Fibroblast of skin of left biceps (primary cell): ENCODE results near the gene SLC8A2.

Experiments
- DNase-seq, 2 experiments: peaks; one replicate each; pipeline ENCODE4 v3.0.0-alpha.2; 2013; ENCODE audit warnings: low read depth in 2 of 2

SLC8A2 gene

GRCh38 chr19:47471733-47472457 is at the start of gene SLC8A2:
Gene SLC8A2 (minus strand): TSS chr19:47471893. CDS start chr19:47466403, 5,490 bp downstream.
- DNase-seq = peak; percentile 61 to 65

- DNase-seq = no peak
Observed at GRCh38 chr19:47520839-47521238, 49.1 kb upstream of the SLC8A2 start.

DNA sequence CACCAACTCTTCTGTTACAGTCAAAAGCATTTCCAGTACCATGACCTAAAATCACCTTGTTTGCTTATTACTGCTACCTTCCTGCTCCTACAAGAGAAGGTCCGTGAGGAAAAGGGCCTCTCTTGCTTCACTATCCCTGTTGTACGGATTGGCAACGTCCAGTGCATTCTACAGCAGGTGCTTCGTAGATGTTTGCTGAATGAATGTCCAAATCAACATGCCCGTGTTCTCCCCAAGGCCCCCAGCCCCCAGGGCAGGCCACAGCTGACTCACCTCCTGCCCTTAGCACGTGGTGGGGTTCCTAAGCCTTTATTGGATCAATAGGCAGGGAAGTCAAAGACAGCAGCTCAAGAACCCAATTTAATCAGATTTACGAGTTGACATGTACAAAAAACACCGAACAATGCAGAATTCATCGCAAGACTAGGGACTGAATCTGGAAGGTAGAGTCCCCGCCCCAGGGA is 48.7 kb upstream of the SLC8A2 start:
- DNase-seq = no peak

DNA sequence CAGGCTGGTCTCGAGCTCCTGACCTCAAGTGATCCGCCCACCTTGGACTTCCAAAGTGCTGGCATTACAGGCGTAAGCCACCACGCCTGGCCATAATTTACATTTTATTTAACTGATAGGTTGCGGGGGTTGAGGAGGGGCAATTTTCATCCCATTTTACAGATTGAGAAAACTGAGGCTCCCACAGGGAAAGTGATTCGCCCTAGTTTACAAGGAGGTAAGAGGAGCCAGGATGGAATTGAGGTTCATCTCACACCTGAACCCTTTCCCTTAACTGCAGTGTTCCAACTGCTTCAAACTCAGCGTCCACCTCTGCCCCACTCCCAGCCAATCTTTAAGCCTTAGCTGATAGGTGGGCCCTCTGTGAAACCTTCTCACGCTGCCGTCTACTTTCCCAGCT is 47.2 kb upstream of the SLC8A2 start:
- DNase-seq = no peak

- DNase-seq = no peak
Observed at GRCh38 chr19:47518139-47518538, 46.4 kb upstream of the SLC8A2 start.

- peak; percentile 100 for DNase-seq
Observed at GRCh38 chr19:47514869-47515588, 43.3 kb upstream of the SLC8A2 start, which contains the start of gene NAPA. Gene NAPA (minus strand): TSS chr19:47515063. CDS start chr19:47514940, 123 bp downstream.

DNA sequence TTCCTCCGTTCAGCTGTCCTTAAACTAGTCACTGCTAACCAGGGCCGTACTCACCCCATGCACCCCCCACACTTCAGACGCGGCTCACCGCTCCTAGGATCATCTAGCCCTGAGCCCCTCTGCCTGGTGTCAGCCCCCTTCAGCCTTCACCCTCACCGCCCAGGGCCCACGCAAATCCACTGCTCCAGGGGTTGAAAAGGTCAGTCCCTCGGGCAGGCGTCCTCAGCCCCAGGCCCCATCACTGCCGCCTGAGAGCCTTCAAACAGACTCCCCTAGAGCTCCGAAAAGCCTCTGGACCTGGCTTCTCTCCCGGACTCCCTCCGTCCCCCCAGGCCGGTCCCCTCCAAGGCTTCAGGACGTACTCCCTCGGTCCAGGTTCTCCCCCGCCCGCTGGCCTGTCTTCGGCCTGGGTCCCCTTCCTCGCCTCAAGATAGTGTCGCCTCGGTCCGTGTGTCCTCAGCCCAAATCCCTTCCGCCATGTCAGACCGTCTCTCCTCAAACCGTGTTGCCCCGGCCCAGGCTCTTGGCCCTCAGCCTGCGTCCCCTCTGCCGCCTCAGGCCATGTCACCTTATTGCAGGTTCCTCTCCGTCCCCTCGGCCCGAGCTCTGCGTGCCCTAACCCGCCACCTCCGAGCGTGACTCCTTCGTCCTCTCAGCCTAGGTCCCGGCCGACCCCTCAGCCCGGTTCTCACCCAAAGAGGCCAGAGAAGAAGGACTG is 42.6 kb upstream of the SLC8A2 start:
- no peak for DNase-seq

DNA sequence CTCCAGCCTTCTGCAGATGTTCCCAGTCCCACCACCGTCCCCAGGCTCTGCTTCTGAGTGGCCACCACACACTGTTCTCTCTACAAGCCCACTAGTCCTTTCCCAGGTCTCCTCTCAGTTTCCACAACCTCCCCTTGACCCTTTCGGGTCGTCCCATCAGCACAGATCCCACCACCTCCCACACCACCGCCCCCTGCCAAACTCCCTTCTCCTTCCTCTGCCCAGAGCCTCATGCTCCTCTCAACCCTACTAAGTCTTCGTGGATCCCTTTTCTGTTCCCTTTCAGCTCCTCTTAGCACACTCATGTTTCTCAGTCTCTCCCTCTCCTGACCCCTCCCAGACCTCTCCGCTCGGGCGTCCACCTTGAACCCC is 41.2 kb upstream of the SLC8A2 start:
- no peak for DNase-seq

DNA sequence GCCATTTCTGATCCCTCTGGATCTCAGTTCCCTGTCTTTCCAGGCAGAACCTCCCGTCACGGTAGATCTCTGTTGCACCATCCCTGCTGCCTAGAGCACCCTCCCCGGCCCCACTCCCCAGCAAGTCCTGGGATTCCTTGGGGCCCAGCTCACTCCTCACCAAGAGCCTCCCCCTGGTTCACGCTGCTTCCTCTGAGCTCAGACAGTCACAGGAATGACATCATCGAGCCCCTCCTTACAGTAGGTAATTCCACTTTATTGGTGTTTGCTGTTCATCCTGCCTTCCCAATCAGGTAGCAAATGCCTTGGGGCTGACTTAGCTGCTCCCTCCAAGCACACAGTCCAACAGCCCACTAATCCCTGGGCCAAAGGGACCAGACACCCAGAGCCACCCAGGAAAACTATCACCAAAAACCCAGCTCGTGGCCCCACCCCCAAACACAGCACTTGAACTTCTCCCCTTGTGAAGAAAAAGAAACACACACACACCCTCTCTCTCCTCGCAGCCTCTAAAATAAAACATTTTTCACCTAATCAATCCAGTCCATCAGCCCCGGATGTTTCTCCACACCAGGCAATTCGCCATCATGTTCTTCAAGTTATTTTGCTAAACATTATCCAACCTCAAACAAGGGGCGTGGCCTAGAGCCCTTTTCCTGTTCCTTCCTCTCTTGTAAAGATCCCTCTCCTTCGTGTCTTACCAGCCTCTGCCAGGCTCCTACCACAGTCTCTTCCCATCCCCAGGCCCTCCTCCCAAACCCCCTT is 40.7 kb upstream of the SLC8A2 start:
- DNase-seq = no peak

- no peak for DNase-seq
Observed at GRCh38 chr19:47511681-47512080, 40.0 kb upstream of the SLC8A2 start.

- DNase-seq = no peak
Observed at GRCh38 chr19:47511128-47511517, 39.4 kb upstream of the SLC8A2 start.

DNA sequence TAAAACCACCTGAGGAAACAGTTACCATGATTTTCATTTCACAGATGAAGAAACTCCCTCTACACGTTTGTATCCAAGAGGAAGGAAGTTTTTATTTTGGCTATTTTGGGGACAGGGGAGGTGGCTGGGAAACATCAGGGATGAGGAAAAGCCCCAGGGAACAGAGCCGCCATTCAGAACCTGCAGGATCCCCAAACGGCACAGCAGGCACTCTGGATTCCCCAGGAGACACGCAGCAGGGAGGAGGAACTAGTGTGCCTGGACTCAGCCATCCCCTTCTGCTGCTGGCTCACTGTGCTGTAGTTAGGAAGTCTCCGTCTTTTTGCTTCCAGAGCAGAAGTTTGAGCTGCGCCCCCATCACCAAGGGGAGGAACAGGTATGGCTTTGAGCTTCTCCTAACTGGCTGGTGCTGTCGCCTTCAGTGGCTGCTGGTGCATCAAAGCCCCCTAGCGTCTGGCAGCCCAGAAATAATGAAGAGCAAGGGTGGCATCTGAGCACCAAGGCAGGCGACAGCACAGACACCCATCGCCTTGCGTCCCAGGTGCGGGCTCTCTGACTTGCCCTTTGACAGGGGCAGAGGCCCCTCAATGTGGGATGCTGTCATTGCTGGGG is 38.9 kb upstream of the SLC8A2 start:
- no peak for DNase-seq

DNA sequence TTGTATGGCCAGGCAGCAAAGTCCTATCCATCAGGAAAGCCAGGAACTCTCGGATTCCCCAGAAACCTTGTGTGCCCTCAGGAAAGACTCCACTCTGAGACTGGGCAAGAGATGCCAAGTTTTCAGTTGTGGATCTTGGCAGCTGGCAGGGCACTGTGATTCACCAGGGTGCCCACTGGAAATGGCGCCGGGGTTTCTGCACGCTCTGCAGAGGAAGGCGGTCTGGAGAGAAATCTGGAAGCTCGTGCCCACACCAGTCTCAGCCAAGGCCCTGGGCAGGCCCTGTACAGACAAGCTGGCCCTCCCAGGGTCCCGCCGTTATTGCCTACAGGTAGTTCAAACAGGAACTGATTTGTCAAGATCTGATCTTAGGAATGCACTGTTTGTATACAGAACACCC is 38.3 kb upstream of the SLC8A2 start:
- no peak for DNase-seq

- DNase-seq = no peak
Observed at GRCh38 chr19:47509170-47509847, 37.6 kb upstream of the SLC8A2 start.

DNA sequence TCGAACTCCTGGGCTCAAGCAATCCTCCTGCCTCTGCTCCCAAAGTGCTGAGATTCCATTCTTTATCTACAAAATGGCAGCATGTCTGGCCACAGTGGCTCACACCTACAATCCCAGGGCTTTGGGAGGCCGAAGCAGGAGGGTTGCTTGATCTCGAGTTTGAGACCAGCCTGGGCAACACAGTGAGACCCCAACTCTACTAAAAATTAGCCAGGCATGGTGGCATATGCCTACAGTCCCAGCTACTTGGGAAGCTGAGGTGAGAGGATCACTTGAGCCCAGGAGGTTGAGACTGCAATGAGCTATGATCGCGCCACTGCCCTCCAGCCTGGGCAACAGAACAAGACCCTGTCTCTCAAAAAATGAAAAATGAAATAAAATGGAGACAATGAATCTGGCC is 37.0 kb upstream of the SLC8A2 start:
- DNase-seq = no peak

DNA sequence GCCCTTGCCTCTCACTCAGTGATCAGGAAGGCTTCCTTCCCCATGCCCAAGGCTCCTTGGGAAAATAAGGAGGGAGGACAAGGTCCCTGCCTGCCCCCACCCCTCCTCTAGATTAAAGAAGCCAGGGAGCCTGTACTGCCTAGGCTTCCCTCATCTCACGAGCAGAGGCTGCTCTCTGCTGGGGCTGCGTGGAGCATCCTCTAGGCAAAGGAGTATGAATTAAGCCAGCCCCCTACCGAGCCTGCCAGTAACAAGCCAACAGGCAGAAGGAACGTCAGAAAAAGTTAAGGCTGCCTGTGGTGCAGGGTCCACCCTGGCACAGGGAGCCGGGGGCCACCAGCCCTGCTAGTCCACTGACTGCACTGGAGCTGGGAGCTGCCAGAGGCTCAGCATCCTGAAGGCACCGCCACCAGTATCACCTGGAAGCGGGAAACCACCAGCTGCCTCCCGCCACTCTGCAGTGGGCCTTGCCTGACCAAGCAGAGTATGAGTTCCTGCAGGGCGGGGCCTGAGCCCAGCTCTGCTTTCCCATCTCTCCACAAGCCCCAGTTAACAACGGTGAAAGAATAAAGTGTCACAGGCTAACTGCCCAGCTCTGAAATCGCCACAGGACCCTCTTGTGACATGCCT is 36.3 kb upstream of the SLC8A2 start:
- no peak for DNase-seq

DNA sequence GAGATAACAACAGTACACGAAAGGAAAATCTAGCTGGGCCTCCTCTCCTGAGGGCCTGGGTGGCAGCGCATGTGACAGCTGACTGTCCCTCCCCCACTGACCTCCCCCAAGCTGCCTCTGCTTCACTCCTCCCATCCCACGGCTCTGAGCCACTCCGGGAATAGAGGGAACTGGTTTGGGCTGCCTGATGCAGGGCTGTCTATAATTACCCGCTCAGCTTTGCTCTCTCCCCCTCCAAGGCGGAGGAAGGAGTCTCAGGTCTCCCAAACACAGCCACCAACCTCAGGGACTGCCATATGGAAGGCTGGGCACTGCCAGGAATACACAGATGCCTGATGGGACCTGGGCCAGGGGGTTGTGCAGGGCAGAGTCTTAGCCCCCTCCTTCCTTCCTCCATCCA is 35.3 kb upstream of the SLC8A2 start:
- DNase-seq = no peak

DNA sequence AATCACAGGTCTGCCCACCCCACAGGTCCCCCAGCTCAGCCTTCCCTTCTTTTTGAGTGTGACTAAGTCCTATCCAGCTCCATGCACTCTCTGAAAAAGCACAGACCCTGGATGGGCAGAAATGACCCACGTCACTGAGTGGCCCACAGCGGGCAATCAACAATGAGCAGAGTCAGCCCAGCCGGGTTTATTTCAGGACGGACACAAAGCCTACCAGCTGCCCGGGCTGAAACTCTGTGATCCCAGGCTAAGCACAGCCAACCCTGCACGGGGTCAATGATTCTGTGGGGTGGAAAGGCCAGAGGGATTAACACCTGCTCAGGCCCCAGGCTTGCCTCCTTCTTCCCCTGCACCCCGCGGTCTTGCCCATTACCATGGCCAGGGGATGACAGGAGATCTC is 34.8 kb upstream of the SLC8A2 start:
- DNase-seq = no peak

DNA sequence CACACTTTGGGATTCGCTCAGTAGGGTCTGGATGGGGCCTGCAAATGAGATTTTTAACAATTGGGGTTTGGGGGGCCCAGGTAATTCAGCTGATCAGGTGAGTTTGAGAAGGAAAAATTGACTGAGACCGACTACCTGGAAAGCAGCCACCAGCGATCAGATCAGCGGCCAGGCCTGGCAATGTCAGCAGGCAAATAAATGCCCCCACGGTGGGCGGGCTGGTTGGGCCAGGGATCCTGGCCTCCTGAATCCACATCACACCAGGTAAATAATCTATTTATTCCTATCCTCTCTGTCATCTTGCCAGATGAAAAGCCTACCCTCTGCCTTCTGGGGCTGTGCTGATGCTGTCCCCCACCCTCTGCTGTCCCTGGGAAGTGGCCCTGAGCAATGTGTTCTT is 33.8 kb upstream of the SLC8A2 start:
- DNase-seq = no peak

- DNase-seq = no peak
Observed at GRCh38 chr19:47503826-47504150, 32.1 kb upstream of the SLC8A2 start.
